Measurements from ENCODE around the gene GALNT18. TPM values are rescaled to one million over a fixed set of nuclear protein-coding genes. Genes with fewer than 3 reads are reported as not detected.

Gene GALNT18
- total and polyA plus RNA-seq, 2 experiments from 2014 or later: 4.3 to 10.8 TPM

GRCh38 chr11:11348303-11348702 lies 273.5 kb downstream of the GALNT18 start:
- H3K36me3 ChIP-seq (ENCODE audit: insufficient read depth): no peaks in the 10 kb centered on the region
- H3K79me2 ChIP-seq (replicated peaks; ENCODE audit: insufficient read depth): no peaks in the 10 kb centered on the region
- Mint-ChIP-seq H3K4me3 (no peak overlapping the region), H3K27me3 (ENCODE audit: insufficient read depth, low read depth, poor library complexity) (peaks cover 4% of the 10 kb centered on the region), H3K4me1 (peaks cover 4% of the 10 kb centered on the region; the same call in 2 of the 3 replicates), H3K27ac (no peak overlapping the region), H3K9me3 (no peaks in the 10 kb centered on the region; the same call in 2 of the 3 replicates), H3K36me3 (ENCODE audit: low read depth) (no peaks in the 10 kb centered on the region)
- H3K9me2 ChIP-seq (ENCODE audit: insufficient read depth): no peaks in the 10 kb centered on the region
- H2AFZ ChIP-seq: no peak overlapping the region
- H3K4me1 ChIP-seq (ENCODE audit: insufficient read depth): no peaks in the 10 kb centered on the region
- no peak for ATAC-seq
- DNase-seq (ENCODE audit: low spot score): no peak
- no peak overlapping the region for H3K27ac ChIP-seq (ENCODE audit: low read depth)
- no peak overlapping the region for H3K4me2 ChIP-seq
- H4K20me1 ChIP-seq (replicated peaks; ENCODE audit: insufficient read depth): no peaks in the 10 kb centered on the region
- TF ChIP-seq CREB1 (CRISPR knock-in tag; IDR thresholded peaks at IDR 0.05; ENCODE audit: low read depth) (no peak), NANOG (IDR thresholded peaks at IDR 0.05; ENCODE audit: borderline replicate concordance) (no peak), ZNF331 (CRISPR knock-in tag; IDR thresholded peaks at IDR 0.05; ENCODE audit: low read depth) (no peak), STAT1 (IDR thresholded peaks at IDR 0.05; ENCODE audit: unreplicated experiment) (no peak), JUNB (IDR thresholded peaks at IDR 0.05; ENCODE audit: unreplicated experiment) (no peak), POLR2AphosphoS5 (IDR thresholded peaks at IDR 0.05; ENCODE audit: low read depth) (no peak)
- TF ChIP-seq, protein P1, sequence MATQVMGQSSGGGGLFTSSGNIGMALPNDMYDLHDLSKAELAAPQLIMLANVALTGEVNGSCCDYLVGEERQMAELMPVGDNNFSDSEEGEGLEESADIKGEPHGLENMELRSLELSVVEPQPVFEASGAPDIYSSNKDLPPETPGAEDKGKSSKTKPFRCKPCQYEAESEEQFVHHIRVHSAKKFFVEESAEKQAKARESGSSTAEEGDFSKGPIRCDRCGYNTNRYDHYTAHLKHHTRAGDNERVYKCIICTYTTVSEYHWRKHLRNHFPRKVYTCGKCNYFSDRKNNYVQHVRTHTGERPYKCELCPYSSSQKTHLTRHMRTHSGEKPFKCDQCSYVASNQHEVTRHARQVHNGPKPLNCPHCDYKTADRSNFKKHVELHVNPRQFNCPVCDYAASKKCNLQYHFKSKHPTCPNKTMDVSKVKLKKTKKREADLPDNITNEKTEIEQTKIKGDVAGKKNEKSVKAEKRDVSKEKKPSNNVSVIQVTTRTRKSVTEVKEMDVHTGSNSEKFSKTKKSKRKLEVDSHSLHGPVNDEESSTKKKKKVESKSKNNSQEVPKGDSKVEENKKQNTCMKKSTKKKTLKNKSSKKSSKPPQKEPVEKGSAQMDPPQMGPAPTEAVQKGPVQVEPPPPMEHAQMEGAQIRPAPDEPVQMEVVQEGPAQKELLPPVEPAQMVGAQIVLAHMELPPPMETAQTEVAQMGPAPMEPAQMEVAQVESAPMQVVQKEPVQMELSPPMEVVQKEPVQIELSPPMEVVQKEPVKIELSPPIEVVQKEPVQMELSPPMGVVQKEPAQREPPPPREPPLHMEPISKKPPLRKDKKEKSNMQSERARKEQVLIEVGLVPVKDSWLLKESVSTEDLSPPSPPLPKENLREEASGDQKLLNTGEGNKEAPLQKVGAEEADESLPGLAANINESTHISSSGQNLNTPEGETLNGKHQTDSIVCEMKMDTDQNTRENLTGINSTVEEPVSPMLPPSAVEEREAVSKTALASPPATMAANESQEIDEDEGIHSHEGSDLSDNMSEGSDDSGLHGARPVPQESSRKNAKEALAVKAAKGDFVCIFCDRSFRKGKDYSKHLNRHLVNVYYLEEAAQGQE (IDR thresholded peaks at IDR 0.05; ENCODE audit: unreplicated experiment): no peak
- TF ChIP-seq, protein P2, sequence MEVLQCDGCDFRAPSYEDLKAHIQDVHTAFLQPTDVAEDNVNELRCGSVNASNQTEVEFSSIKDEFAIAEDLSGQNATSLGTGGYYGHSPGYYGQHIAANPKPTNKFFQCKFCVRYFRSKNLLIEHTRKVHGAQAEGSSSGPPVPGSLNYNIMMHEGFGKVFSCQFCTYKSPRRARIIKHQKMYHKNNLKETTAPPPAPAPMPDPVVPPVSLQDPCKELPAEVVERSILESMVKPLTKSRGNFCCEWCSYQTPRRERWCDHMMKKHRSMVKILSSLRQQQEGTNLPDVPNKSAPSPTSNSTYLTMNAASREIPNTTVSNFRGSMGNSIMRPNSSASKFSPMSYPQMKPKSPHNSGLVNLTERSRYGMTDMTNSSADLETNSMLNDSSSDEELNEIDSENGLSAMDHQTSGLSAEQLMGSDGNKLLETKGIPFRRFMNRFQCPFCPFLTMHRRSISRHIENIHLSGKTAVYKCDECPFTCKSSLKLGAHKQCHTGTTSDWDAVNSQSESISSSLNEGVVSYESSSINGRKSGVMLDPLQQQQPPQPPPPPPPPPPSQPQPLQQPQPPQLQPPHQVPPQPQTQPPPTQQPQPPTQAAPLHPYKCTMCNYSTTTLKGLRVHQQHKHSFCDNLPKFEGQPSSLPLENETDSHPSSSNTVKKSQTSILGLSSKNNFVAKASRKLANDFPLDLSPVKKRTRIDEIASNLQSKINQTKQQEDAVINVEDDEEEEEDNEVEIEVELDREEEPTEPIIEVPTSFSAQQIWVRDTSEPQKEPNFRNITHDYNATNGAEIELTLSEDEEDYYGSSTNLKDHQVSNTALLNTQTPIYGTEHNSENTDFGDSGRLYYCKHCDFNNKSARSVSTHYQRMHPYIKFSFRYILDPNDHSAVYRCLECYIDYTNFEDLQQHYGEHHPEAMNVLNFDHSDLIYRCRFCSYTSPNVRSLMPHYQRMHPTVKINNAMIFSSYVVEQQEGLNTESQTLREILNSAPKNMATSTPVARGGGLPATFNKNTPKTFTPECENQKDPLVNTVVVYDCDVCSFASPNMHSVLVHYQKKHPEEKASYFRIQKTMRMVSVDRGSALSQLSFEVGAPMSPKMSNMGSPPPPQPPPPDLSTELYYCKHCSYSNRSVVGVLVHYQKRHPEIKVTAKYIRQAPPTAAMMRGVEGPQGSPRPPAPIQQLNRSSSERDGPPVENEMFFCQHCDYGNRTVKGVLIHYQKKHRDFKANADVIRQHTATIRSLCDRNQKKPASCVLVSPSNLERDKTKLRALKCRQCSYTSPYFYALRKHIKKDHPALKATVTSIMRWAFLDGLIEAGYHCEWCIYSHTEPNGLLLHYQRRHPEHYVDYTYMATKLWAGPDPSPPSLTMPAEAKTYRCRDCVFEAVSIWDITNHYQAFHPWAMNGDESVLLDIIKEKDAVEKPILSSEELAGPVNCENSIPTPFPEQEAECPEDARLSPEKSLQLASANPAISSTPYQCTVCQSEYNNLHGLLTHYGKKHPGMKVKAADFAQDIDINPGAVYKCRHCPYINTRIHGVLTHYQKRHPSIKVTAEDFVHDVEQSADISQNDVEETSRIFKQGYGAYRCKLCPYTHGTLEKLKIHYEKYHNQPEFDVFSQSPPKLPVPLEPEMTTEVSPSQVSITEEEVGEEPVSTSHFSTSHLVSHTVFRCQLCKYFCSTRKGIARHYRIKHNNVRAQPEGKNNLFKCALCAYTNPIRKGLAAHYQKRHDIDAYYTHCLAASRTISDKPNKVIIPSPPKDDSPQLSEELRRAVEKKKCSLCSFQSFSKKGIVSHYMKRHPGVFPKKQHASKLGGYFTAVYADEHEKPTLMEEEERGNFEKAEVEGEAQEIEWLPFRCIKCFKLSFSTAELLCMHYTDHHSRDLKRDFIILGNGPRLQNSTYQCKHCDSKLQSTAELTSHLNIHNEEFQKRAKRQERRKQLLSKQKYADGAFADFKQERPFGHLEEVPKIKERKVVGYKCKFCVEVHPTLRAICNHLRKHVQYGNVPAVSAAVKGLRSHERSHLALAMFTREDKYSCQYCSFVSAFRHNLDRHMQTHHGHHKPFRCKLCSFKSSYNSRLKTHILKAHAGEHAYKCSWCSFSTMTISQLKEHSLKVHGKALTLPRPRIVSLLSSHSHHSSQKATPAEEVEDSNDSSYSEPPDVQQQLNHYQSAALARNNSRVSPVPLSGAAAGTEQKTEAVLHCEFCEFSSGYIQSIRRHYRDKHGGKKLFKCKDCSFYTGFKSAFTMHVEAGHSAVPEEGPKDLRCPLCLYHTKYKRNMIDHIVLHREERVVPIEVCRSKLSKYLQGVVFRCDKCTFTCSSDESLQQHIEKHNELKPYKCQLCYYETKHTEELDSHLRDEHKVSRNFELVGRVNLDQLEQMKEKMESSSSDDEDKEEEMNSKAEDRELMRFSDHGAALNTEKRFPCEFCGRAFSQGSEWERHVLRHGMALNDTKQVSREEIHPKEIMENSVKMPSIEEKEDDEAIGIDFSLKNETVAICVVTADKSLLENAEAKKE (CRISPR knock-in tag; IDR thresholded peaks at IDR 0.05): no peak
- no peaks in the 10 kb centered on the region for H3F3A ChIP-seq (replicated peaks; ENCODE audit: low read depth)
- H3K4me3 ChIP-seq: no peak overlapping the region
- no peaks in the 10 kb centered on the region for H3K27me3 ChIP-seq (ENCODE audit: insufficient read depth)
